ENCODE results near the gene ANKMY2. TPM values are rescaled to one million over a fixed set of nuclear protein-coding genes. Genes with fewer than 3 reads are reported as not detected.
A peak's percentile ranks its signal among the peaks of the same experiment; 100 is the strongest.

ANKMY2 gene
- total RNA-seq, 1 donor from 2014 or later = 68.5 TPM

DNA sequence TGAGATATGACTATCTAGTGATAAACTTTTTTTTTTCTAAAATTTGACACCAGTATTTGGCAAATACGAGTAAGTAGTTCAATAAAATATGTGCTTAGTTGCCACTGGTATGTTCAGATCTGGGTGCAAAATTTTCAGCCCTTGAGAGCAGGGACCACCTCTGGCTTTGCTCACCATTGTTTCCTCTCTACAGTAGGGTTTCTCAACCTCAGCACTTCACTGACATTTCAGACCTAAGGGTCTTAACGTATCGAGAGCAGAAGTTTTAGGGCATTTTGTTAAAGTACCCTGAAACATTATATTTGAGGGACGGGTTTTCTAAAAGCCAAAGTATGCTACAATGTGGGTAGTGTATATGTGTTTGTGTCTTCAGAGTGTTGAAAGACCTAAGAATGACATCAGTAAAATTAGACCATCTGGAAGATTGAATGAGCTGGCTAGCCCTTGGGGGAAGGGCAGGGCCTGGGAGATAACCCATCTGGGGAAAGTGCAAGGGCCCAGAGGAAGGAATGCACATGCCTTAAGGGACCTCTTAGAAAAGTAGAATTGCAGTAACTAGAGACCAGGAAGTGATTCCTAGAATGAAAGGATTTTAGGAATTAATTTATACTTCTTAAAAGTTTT, 12.2 kb upstream of the ANKMY2 start:
- H3K27ac Mint-ChIP-seq = no peak overlapping the region
- DNase-seq (ENCODE audit: low spot score) = peak; percentile 59
- Histone ChIP-seq H3F3A (ENCODE audit: low read depth) (no peaks in the 10 kb centered on the region), H3K79me2 (ENCODE audit: low read depth) (peaks cover 98% of the 10 kb centered on the region), H3K27ac (peak overlapping the region; percentile 79), H4K20me1 (ENCODE audit: low read depth) (no peaks in the 10 kb centered on the region), H3K4me1 (peaks cover 29% of the 10 kb centered on the region), H3K9me3 (ENCODE audit: low read depth) (no peaks in the 10 kb centered on the region), H2AFZ (replicated peaks) (no peak overlapping the region), H3K4me2 (peak overlapping the region; percentile 60), H3K9ac (no peak overlapping the region), H3K36me3 (no peaks in the 10 kb centered on the region), H3K4me3 (no peak overlapping the region), H3K27me3 (no peaks in the 10 kb centered on the region)
- H3K27me3 Mint-ChIP-seq (ENCODE audit: insufficient read depth, low read depth) = no peaks in the 10 kb centered on the region
- peaks cover 19% of the 10 kb centered on the region for H3K36me3 Mint-ChIP-seq
- no peak overlapping the region for H3K4me3 Mint-ChIP-seq
- peaks cover 4% of the 10 kb centered on the region for H3K4me1 Mint-ChIP-seq
- TF ChIP-seq CTCF (IDR thresholded peaks at IDR 0.05) (peak; percentile 8), EZH2phosphoT487 (IDR thresholded peaks at IDR 0.05) (no peak)
- H3K9me3 Mint-ChIP-seq = no peaks in the 10 kb centered on the region

GRCh38 chr7:16656141-16656540, 10.6 kb upstream of the ANKMY2 start:
- Mint-ChIP-seq H3K36me3 (peaks cover 24% of the 10 kb centered on the region), H3K4me1 (peaks cover 4% of the 10 kb centered on the region)
- no peak for TF ChIP-seq CTCF (IDR thresholded peaks at IDR 0.05)
- no peak for TF ChIP-seq EZH2phosphoT487 (IDR thresholded peaks at IDR 0.05)
- TF ChIP-seq EZH2 (IDR thresholded peaks at IDR 0.05) = no peak

GRCh38 chr7:16655394-16655793, 9.8 kb upstream of the ANKMY2 start:
- no peak overlapping the region for H2AFZ ChIP-seq (replicated peaks)
- no peak overlapping the region for H3K4me2 ChIP-seq
- H3K27me3 Mint-ChIP-seq (ENCODE audit: insufficient read depth, low read depth) = no peaks in the 10 kb centered on the region
- no peak overlapping the region for H3K27ac ChIP-seq
- H3K4me1 ChIP-seq = peaks cover 35% of the 10 kb centered on the region
- H3K4me1 Mint-ChIP-seq = peaks cover 4% of the 10 kb centered on the region
- H3K36me3 ChIP-seq = no peaks in the 10 kb centered on the region
- no peaks in the 10 kb centered on the region for H3K27me3 ChIP-seq
- no peak overlapping the region for H3K9ac ChIP-seq
- no peak overlapping the region for H3K4me3 ChIP-seq
- H3K79me2 ChIP-seq (ENCODE audit: low read depth) = peaks cover 100% of the 10 kb centered on the region
- no peaks in the 10 kb centered on the region for H3F3A ChIP-seq (ENCODE audit: low read depth)
- DNase-seq (ENCODE audit: low spot score) = no peak
- peaks cover 26% of the 10 kb centered on the region for H3K36me3 Mint-ChIP-seq
- H3K27ac Mint-ChIP-seq = no peak overlapping the region
- TF ChIP-seq EZH2phosphoT487 (IDR thresholded peaks at IDR 0.05) (no peak), EZH2 (IDR thresholded peaks at IDR 0.05) (no peak), CTCF (IDR thresholded peaks at IDR 0.05) (no peak)
- H3K9me3 ChIP-seq (ENCODE audit: low read depth) = no peaks in the 10 kb centered on the region
- H3K4me3 Mint-ChIP-seq = no peak overlapping the region
- H4K20me1 ChIP-seq (ENCODE audit: low read depth) = peaks cover 8% of the 10 kb centered on the region
- no peaks in the 10 kb centered on the region for H3K9me3 Mint-ChIP-seq

More at GRCh38 chr7:16656141-16656540, 10.6 kb upstream of the ANKMY2 start:
- no peak overlapping the region for H3K4me2 ChIP-seq
- H3K27me3 ChIP-seq = no peaks in the 10 kb centered on the region
- H3K36me3 ChIP-seq = no peaks in the 10 kb centered on the region
- Mint-ChIP-seq H3K27ac (no peak overlapping the region), H3K4me3 (no peak overlapping the region), H3K9me3 (no peaks in the 10 kb centered on the region), H3K27me3 (ENCODE audit: insufficient read depth, low read depth) (no peaks in the 10 kb centered on the region)
- no peak for DNase-seq (ENCODE audit: low spot score)
- peaks cover 8% of the 10 kb centered on the region for H4K20me1 ChIP-seq (ENCODE audit: low read depth)
- H3F3A ChIP-seq (ENCODE audit: low read depth) = no peaks in the 10 kb centered on the region
- H3K4me3 ChIP-seq = no peak overlapping the region
- no peak overlapping the region for H2AFZ ChIP-seq (replicated peaks)
- peaks cover 36% of the 10 kb centered on the region for H3K4me1 ChIP-seq
- no peak overlapping the region for H3K27ac ChIP-seq
- H3K9ac ChIP-seq = no peak overlapping the region
- H3K9me3 ChIP-seq (ENCODE audit: low read depth) = no peaks in the 10 kb centered on the region
- H3K79me2 ChIP-seq (ENCODE audit: low read depth) = peaks cover 100% of the 10 kb centered on the region
